Thyroid gland (tissue), 4 donors: ENCODE measurements around the gene PARD6B. TPM values are rescaled to one million over a fixed set of nuclear protein-coding genes. Genes with fewer than 3 reads are reported as not detected.

Experiments used
- DNase-seq, 2 donors: peaks; one replicate each; pipeline ENCODE4 v3.0.0-alpha.2; 2019
- H3K27ac ChIP-seq, 3 donors: fragments of 200-600 bp; sonication (generic); 1 replicate in 2 of 3; 2 replicates in 1 of 3; pipeline ENCODE4 v1.5.1; 2016 to 2019; ENCODE audit warnings: mild to moderate bottlenecking in 1 of 3, moderate library complexity in 1 of 3
- H3K27me3 ChIP-seq: fragments of 200-600 bp; sonication (generic); one replicate; pipeline ENCODE4 v1.5.1; 2019
- H3K36me3 ChIP-seq, 2 donors: fragments of 200-600 bp; sonication (generic); one replicate each; pipeline ENCODE4 v1.5.1; 2016 to 2019
- H3K4me1 ChIP-seq, 2 donors: fragments of 200-600 bp; sonication (generic); one replicate each; pipeline ENCODE4 v1.5.1; 2017 to 2019
- H3K4me3 ChIP-seq, 3 donors: fragments of 200-600 bp; sonication (generic); replicated peaks in 1 of 3; 1 replicate in 2 of 3; 2 replicates in 1 of 3; pipeline ENCODE4 v1.5.1; 2016; ENCODE audit warnings: mild to moderate bottlenecking in 1 of 3
- H3K9me3 ChIP-seq: fragments of 200-600 bp; sonication (generic); one replicate; pipeline ENCODE4 v1.5.1; 2017
- CTCF ChIP-seq, 6 experiments: fragments of 200-600 bp in 3 of 6; fragments of 450-650 bp in 3 of 6; sonication (generic) in 3 of 6; IDR thresholded peaks; one replicate each; pipeline ENCODE4 v1.5.1; 2016 to 2019; ENCODE audit warnings: antibody characterized with exemption in 6 of 6, mild to moderate bottlenecking in 2 of 6, inconsistent platforms in 1 of 6, moderate library complexity in 1 of 6
- POLR2A ChIP-seq, 2 donors: fragments of 450-650 bp; IDR thresholded peaks; one replicate each; pipeline ENCODE4 v1.6.1; 2017; ENCODE audit warnings: antibody characterized with exemption in 2 of 2, mild to moderate bottlenecking in 2 of 2, moderate library complexity in 1 of 2
- WGBS, 2 donors: methylation state at CpG; one replicate each; pipeline ENCODE4 v1.1.5; 2017; 5-methylcytosine and 5-hydroxymethylcytosine counted together
- intact Hi-C: fragments of 100-400 bp; cut with DNase I; formaldehyde crosslinking; loops from one replicate; pipeline ENCODE4 v1.15.1; 2023
- total RNA-seq, 4 donors: library from RNA; depleted of rRNA; stranded (reverse); fragments of >200 nt; gene quantifications; one replicate each; pipeline ENCODE4 v1.2.3, GENCODE V29; 2016

The PARD6B gene
- total RNA-seq, 4 donors from 2014 or later: 14.3 to 18.1 (median 17.7) TPM

GRCh38 chr20:50724851-50725723 is 6.3 kb upstream of the PARD6B start:
- peak; percentile 75 to 88 for DNase-seq
- no peak overlapping the region for H3K4me3 ChIP-seq
- peak overlapping the region in 2 of 3 donors; percentile 11 to 15 for H3K27ac ChIP-seq
- H3K27me3 ChIP-seq: no peaks in the 10 kb centered on the region
- intact Hi-C loops: no loop called here
- H3K9me3 ChIP-seq: no peaks in the 10 kb centered on the region
- H3K4me1 ChIP-seq: peaks cover 13 to 25% of the 10 kb centered on the region in 2 donors
- 41 to 50% methylated on average over 14 of the region's 14 CpGs for WGBS, 2 donors
- H3K36me3 ChIP-seq: no peaks in the 10 kb centered on the region
- TF ChIP-seq CTCF (IDR thresholded peaks at IDR 0.05): no peak
- no peak for TF ChIP-seq POLR2A (IDR thresholded peaks at IDR 0.05)

GRCh38 chr20:50725724-50726005 is 5.7 kb upstream of the PARD6B start:
- WGBS, 2 donors: 91% methylated on average over 10 of the region's 10 CpGs
- H3K9me3 ChIP-seq: no peaks in the 10 kb centered on the region
- intact Hi-C loops: no loop called here

GRCh38 chr20:50726955-50727791 is 4.2 kb upstream of the PARD6B start:
- no peaks in the 10 kb centered on the region for H3K27me3 ChIP-seq
- DNase-seq: no peak
- H3K4me3 ChIP-seq: no peak overlapping the region
- intact Hi-C loops: no loop called here
- 69 to 78% methylated on average over 4 of the region's 4 CpGs for WGBS, 2 donors
- no peaks in the 10 kb centered on the region for H3K36me3 ChIP-seq
- H3K9me3 ChIP-seq: no peaks in the 10 kb centered on the region
- TF ChIP-seq CTCF (IDR thresholded peaks at IDR 0.05): no peak
- no peak for TF ChIP-seq POLR2A (IDR thresholded peaks at IDR 0.05)
- H3K27ac ChIP-seq: no peak overlapping the region
- H3K4me1 ChIP-seq: peaks cover 13 to 32% of the 10 kb centered on the region in 2 donors

More at GRCh38 chr20:50725724-50726005, 5.7 kb upstream of the PARD6B start:
- Histone ChIP-seq H3K4me3 (no peak overlapping the region), H3K4me1 (peaks cover 13 to 31% of the 10 kb centered on the region in 2 donors), H3K36me3 (no peaks in the 10 kb centered on the region), H3K27ac (no peak overlapping the region), H3K27me3 (no peaks in the 10 kb centered on the region)
- TF ChIP-seq CTCF (IDR thresholded peaks at IDR 0.05): no peak
- no peak for TF ChIP-seq POLR2A (IDR thresholded peaks at IDR 0.05)
- no peak for DNase-seq

GRCh38 chr20:50727792-50728485 is 3.4 kb upstream of the PARD6B start:
- no peaks in the 10 kb centered on the region for H3K27me3 ChIP-seq
- H3K9me3 ChIP-seq: no peaks in the 10 kb centered on the region
- intact Hi-C loops: no loop called here
- peaks cover 13 to 39% of the 10 kb centered on the region in 2 donors for H3K4me1 ChIP-seq
- H3K27ac ChIP-seq: no peak overlapping the region
- 71 to 83% methylated on average over 8 of the region's 8 CpGs for WGBS, 2 donors
- DNase-seq: no peak
- no peak for TF ChIP-seq POLR2A (IDR thresholded peaks at IDR 0.05)
- TF ChIP-seq CTCF (IDR thresholded peaks at IDR 0.05): no peak
- no peak overlapping the region for H3K4me3 ChIP-seq
- H3K36me3 ChIP-seq: no peaks in the 10 kb centered on the region
